GM12878 (cell line): ENCODE data around the gene SCRN1. TPM values are rescaled to one million over a fixed set of nuclear protein-coding genes. Genes with fewer than 3 reads are reported as not detected.

Experiments used
- ATAC-seq: fragments of 200-7000 bp; cut with Tn5 transposase; 3 replicates; pipeline ENCODE4 v1.9.1; 2020; ENCODE audit warnings: mild to moderate bottlenecking, moderate library complexity
- BruUV-seq: library from RNA; stranded (reverse); fragments of 400-500 nt; replicated peaks from 2 replicates; lab custom pipeline; 2021; lab: Mats Ljungman, UMichigan
- CTCF ChIA-PET: fragments of 300-600 bp; sonication (Branson Sonifier 250); formaldehyde crosslinking; extraction: SDS; loops from one replicate; lab custom pipeline; 2021; ENCODE audit warnings: inconsistent platforms; lab: Yijun Ruan, JAX
- POLR2A ChIA-PET: fragments of 350-600 bp; formaldehyde crosslinking; extraction: SDS; loops from one replicate; lab custom pipeline; 2021; ENCODE audit warnings: inconsistent platforms; lab: Charles Lee
- RAD21 ChIA-PET: fragments of 300-600 bp; sonication (Branson Sonifier 250); formaldehyde crosslinking; loops from one replicate; lab custom pipeline; 2023; ENCODE audit warnings: antibody characterized with exemption; ENCODE audit not compliant: unreplicated experiment; lab: Charles Lee
- SMC1A ChIA-PET: fragments of 300-600 bp; sonication (Branson Sonifier 250); formaldehyde crosslinking; loops from one replicate; lab custom pipeline; 2023; ENCODE audit not compliant: unreplicated experiment, uncharacterized antibody; lab: Charles Lee
- DNase-seq: peaks from one replicate; pipeline ENCODE4 v3.0.0-alpha.2; 2011; ENCODE audit warnings: low read depth, low spot score
- FAIRE-seq: peaks from 3 replicates; lab custom pipeline; 2011; peaks lifted over from hg19 to GRCh38; lab: Jason Lieb, UNC
- H2AFZ ChIP-seq: 2 replicates; pipeline ENCODE4 v1.6.0; 2011; ENCODE audit warnings: low read depth, low read length, control low read depth; ENCODE audit not compliant: control insufficient read depth
- H3K27ac ChIP-seq: 2 replicates; pipeline ENCODE4 v1.5.1; 2011; ENCODE audit warnings: control low read depth; ENCODE audit not compliant: control insufficient read depth, insufficient read depth
- H3K27me3 ChIP-seq, 2 experiments: replicated peaks in 1 of 2; 2 replicates each; pipeline versions ENCODE4 v1.6.0 to v1.6.1; 2011; ENCODE audit warnings: low read length in 1 of 2; ENCODE audit not compliant: control insufficient read depth in 2 of 2, insufficient read depth in 2 of 2
- H3K36me3 ChIP-seq, 2 experiments: 2 replicates each; pipeline ENCODE4 v1.5.1; 2011; ENCODE audit warnings: low read length in 1 of 2; ENCODE audit not compliant: control insufficient read depth in 2 of 2, insufficient read depth in 2 of 2
- H3K4me1 ChIP-seq: 2 replicates; pipeline ENCODE4 v1.6.1; 2011; ENCODE audit warnings: mild to moderate bottlenecking, low read length, moderate library complexity, mixed read lengths; ENCODE audit not compliant: control insufficient read depth, insufficient read depth
- H3K4me2 ChIP-seq: 2 replicates; pipeline ENCODE4 v1.6.0; 2011; ENCODE audit warnings: control low read depth; ENCODE audit not compliant: control insufficient read depth, insufficient read depth
- H3K4me3 ChIP-seq: fragments of 200-600 bp; sonication (generic); 2 replicates; pipeline ENCODE4 v1.5.1; 2016
- H3K79me2 ChIP-seq: 2 replicates; pipeline ENCODE4 v1.6.0; 2011; ENCODE audit warnings: low read length; ENCODE audit not compliant: control insufficient read depth, insufficient read depth
- H3K9ac ChIP-seq: 2 replicates; pipeline ENCODE4 v1.8.0; 2011; ENCODE audit warnings: low read length, control low read depth, mixed read lengths; ENCODE audit not compliant: control insufficient read depth, insufficient read depth
- H3K9me3 ChIP-seq: replicated peaks from 3 replicates; pipeline ENCODE4 v1.5.1; 2011; ENCODE audit warnings: mild to moderate bottlenecking, low read length; ENCODE audit not compliant: control insufficient read depth, insufficient read depth
- H4K20me1 ChIP-seq: 2 replicates; pipeline ENCODE4 v1.6.0; 2011; ENCODE audit not compliant: control insufficient read depth, insufficient read depth
- ATF7 ChIP-seq: fragments of 450-650 bp; IDR thresholded peaks from 2 replicates; pipeline ENCODE4 v1.6.1; 2016; ENCODE audit warnings: low read depth, mild to moderate bottlenecking
- FOS ChIP-seq: IDR thresholded peaks from 3 replicates; pipeline ENCODE4 v1.6.1; 2011; ENCODE audit warnings: borderline replicate concordance; ENCODE audit not compliant: insufficient read length; ENCODE audit errors: extremely low read depth
- IKZF2 ChIP-seq, 2 experiments: fragments of 450-650 bp; IDR thresholded peaks; 2 replicates each; pipeline ENCODE4 v1.6.1; 2017; ENCODE audit warnings: mild to moderate bottlenecking in 2 of 2, moderate library complexity in 2 of 2
- NBN ChIP-seq: fragments of 450-650 bp; IDR thresholded peaks from 2 replicates; pipeline ENCODE4 v1.6.1; 2016
- POLR2AphosphoS5 ChIP-seq: IDR thresholded peaks from 2 replicates; pipeline ENCODE4 v1.6.1; 2011; ENCODE audit warnings: mild to moderate bottlenecking, low read length, inconsistent platforms
- YY1 ChIP-seq: IDR thresholded peaks from 2 replicates; pipeline ENCODE4 v1.6.1; 2011; ENCODE audit warnings: low read depth, mild to moderate bottlenecking, low read length
- WGBS: methylation state at CpG from one replicate; pipeline ENCODE4 v1.1.6; 2016; ENCODE audit warnings: low lambda C conversion rate; ENCODE audit not compliant: insufficient replicate concordance, insufficient coverage; ENCODE audit errors: missing lambda C conversion rate; 5-methylcytosine and 5-hydroxymethylcytosine counted together
- in situ Hi-C: fragments of 300-500 bp; cut with MboI; formaldehyde crosslinking; loops from 9 replicates; pipeline ENCODE4 v1.14.3; 2018; ENCODE audit warnings: mixed read lengths
- intact Hi-C: fragments of 100-400 bp; cut with micrococcal nuclease; formaldehyde crosslinking; loops from one replicate; pipeline ENCODE4 v1.14.2; 2022; ENCODE audit not compliant: unreplicated experiment
- polyA plus RNA-seq, 11 experiments: library from polyadenylated mRNA; depleted of rRNA in 4 of 11; unstranded in 6 of 11; stranded (reverse) in 5 of 11; fragments of >200 nt; fragmentation: Nextera tagmentation in 4 of 11; fragmentation: Illumina TruSeq in 1 of 11; extraction: Ambion mirVana in 4 of 11; extraction: Trizol in 1 of 11; gene quantifications; 1 replicate in 1 of 11; 2 replicates in 10 of 11; pipeline versions ENCODE4 v1.2.1 to v1.2.3, GENCODE V29; 2011 to 2016; ENCODE audit warnings: inconsistent platforms in 2 of 11, missing spikeins in 2 of 11, low read depth in 1 of 11
- total RNA-seq, 4 experiments: library from RNA; depleted of rRNA in 3 of 4; stranded (reverse); fragments of >200 nt in 3 of 4; fragmentation: Illumina TruSeq in 1 of 4; extraction: Trizol in 1 of 4; gene quantifications; 2 replicates each; pipeline versions ENCODE4 v1.2.1 to v1.2.3, GENCODE V29; 2013 to 2021
- TF ChIP-seq, protein P1 (sequence below): fragments of 450-650 bp; IDR thresholded peaks from 2 replicates; pipeline ENCODE4 v1.6.1; 2016; ENCODE audit warnings: mild to moderate bottlenecking
- TF ChIP-seq, protein P2 (sequence below): fragments of 150-350 bp; IDR thresholded peaks from 2 replicates; pipeline ENCODE4 v1.6.1; 2014; ENCODE audit warnings: mild to moderate bottlenecking, low read depth, low read length

SCRN1 gene
- total and polyA plus RNA-seq, 10 of the 15 experiments (the other 5 are each of a cell fraction or from before 2014, with no cell fraction given), result 11.1 to 67.6 (median 41.7) TPM

DNA sequence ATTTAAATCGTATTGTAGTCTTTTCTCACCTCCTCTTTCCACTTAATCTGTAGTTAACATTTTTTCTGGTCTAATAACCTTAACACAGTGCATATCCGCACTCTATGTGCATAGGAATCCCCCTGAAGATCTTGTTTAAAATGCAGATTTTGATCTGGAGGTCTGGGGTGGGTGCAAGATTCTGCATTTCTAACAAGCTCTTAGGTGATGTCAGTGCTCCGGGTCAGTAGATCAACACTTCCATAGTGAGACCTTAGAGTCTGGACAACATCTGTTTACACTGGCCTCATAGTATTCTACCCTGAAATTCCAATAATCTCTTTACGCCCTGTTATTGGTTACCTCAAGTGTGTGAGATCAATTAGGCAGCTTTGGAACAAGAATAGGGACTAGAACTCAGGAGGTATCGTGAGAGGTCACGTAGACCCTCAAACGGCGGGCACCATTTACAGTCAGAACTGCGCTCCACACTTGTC, 38.2 kb upstream of the SCRN1 start:
- SMC1A ChIA-PET, result interaction anchor here (0.9 to 1.9 kb wide), 7 partner anchors 34 to 135 kb away, joined by 3 to 11 read pairs (median 4); no protein-coding TSS in a partner anchor
- Histone ChIP-seq H3K9me3 (no peaks in the 10 kb centered on the region), H3K36me3 (no peaks in the 10 kb centered on the region), H3K4me3 (peak overlapping the region; percentile 76), H3K9ac (peak overlapping the region; percentile 86), H3K27me3 (no peaks in the 10 kb centered on the region), H3K4me2 (peak overlapping the region; percentile 99), H3K27ac (peak overlapping the region; percentile 77), H2AFZ (peak overlapping the region; percentile 87), H3K79me2 (peaks cover 33% of the 10 kb centered on the region), H3K4me1 (peaks cover 5% of the 10 kb centered on the region), H4K20me1 (no peaks in the 10 kb centered on the region)
- POLR2A ChIA-PET, result interaction anchor here (2.0 kb wide), 2 partner anchors 18 to 39 kb away, joined by 4 to 15 read pairs; partner anchors contain the start of gene SCRN1
- FAIRE-seq (no peak), DNase-seq (no peak), ATAC-seq (peak; percentile 1; the same call in 2 of the 3 replicates)
- BruUV-seq, result no TSS peak
- WGBS, result 0% methylated on average over 9 of the region's 9 CpGs
- intact Hi-C loops, result loop anchor here (2.0 kb wide), 1 partner anchor 39 kb away; the partner anchor contains the start of gene SCRN1
- CTCF ChIA-PET, result interaction anchor here (0.6 to 1.8 kb wide), 5 partner anchors 34 to 252 kb away, joined by 3 to 7 read pairs (median 3); no protein-coding TSS in a partner anchor
- RAD21 ChIA-PET, result interaction anchor here (1.0 to 2.0 kb wide), 5 partner anchors 34 to 50 kb away, joined by 3 to 9 read pairs (median 5); partner anchors contain the start of gene SCRN1
- in situ Hi-C loops, result no loop called here
- TF ChIP-seq POLR2AphosphoS5 (peak; percentile 75), YY1 (no peak), ATF7 (peak; percentile 14; the same call in 1 of the 2 replicates), FOS (no peak), NBN (peak; percentile 53), IKZF2 (IDR thresholded peaks at IDR 0.05) (no peak)
- TF ChIP-seq, protein P1, sequence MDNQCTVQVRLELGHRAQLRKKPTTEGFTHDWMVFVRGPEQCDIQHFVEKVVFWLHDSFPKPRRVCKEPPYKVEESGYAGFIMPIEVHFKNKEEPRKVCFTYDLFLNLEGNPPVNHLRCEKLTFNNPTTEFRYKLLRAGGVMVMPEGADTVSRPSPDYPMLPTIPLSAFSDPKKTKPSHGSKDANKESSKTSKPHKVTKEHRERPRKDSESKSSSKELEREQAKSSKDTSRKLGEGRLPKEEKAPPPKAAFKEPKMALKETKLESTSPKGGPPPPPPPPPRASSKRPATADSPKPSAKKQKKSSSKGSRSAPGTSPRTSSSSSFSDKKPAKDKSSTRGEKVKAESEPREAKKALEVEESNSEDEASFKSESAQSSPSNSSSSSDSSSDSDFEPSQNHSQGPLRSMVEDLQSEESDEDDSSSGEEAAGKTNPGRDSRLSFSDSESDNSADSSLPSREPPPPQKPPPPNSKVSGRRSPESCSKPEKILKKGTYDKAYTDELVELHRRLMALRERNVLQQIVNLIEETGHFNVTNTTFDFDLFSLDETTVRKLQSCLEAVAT, result peak; percentile 29; the same call in 1 of the 2 replicates
- TF ChIP-seq, protein P2, sequence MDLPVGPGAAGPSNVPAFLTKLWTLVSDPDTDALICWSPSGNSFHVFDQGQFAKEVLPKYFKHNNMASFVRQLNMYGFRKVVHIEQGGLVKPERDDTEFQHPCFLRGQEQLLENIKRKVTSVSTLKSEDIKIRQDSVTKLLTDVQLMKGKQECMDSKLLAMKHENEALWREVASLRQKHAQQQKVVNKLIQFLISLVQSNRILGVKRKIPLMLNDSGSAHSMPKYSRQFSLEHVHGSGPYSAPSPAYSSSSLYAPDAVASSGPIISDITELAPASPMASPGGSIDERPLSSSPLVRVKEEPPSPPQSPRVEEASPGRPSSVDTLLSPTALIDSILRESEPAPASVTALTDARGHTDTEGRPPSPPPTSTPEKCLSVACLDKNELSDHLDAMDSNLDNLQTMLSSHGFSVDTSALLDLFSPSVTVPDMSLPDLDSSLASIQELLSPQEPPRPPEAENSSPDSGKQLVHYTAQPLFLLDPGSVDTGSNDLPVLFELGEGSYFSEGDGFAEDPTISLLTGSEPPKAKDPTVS, result no peak
- TF ChIP-seq, all 136 proteins: peak for 4
